ENCODE data around the gene MANSC4. TPM values are rescaled to one million over a fixed set of nuclear protein-coding genes. Genes with fewer than 3 reads are reported as not detected.

MANSC4 gene
- total and polyA plus RNA-seq, 9 of the 15 experiments (the other 6 are each of a cell fraction or from before 2014, with no cell fraction given) = not detected

DNA sequence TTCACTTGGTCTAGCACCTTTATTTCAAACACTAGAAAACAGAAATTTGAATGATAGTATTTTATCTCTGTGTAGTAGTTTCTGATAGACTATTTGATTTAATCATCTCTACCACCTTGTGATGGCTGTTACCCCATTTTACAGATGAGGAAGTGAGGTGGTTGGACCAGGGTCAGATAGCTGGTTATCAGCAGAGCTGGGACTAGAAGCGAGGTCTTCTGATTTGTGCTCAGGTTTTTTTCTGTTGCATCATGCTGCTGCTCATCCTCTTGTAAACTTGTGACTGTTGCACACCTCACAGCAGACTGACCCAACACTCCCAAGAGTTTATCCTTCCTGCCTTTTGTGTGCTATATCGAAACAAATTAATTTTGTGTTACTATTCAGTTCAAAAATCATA, 10.1 kb upstream of the MANSC4 start (continued):
- 0 out of 2 replicates have a peak, but pooled peaks have one; percentile 14 for TF ChIP-seq ETV1 (tag; conservative IDR thresholded peaks at IDR 0.05; ENCODE audit: low read depth)
- TF ChIP-seq NR2C1 (IDR thresholded peaks at IDR 0.05) = no peak
- no peak for TF ChIP-seq NR2C1 (tag; IDR thresholded peaks at IDR 0.05)
- no peak for TF ChIP-seq ZNF551 (CRISPR knock-in tag; IDR thresholded peaks at IDR 0.05)
- TF ChIP-seq L3MBTL2 (IDR thresholded peaks at IDR 0.05) = peak; percentile 18; the same call in 1 of the 2 replicates
- TF ChIP-seq ZNF212 (CRISPR knock-in tag; IDR thresholded peaks at IDR 0.05) = no peak
- TF ChIP-seq SMAD4 (CRISPR knock-in tag; conservative IDR thresholded peaks at IDR 0.05) = peak; percentile 40
- TF ChIP-seq MCM3 (IDR thresholded peaks at IDR 0.05) = no peak
- no peak for TF ChIP-seq MXD1 (CRISPR knock-in tag; IDR thresholded peaks at IDR 0.05; ENCODE audit: borderline replicate concordance, poor library complexity, severe bottlenecking)
- no peak for TF ChIP-seq PHF8 (IDR thresholded peaks at IDR 0.05; ENCODE audit: borderline replicate concordance, low read length)
- TF ChIP-seq JUN (IDR thresholded peaks at IDR 0.05; ENCODE audit: borderline replicate concordance, low read depth, low read length) = no peak
- no peak for TF ChIP-seq JUN (CRISPR knock-in tag; IDR thresholded peaks at IDR 0.05; ENCODE audit: borderline replicate concordance)
- TF ChIP-seq ZNF311 (CRISPR knock-in tag; IDR thresholded peaks at IDR 0.05) = no peak
- TF ChIP-seq BCOR (IDR thresholded peaks at IDR 0.05) = peak; percentile 81; the same call in 1 of the 2 replicates
- no peak for TF ChIP-seq ZKSCAN3 (CRISPR knock-in tag; IDR thresholded peaks at IDR 0.05)
- TF ChIP-seq ZNF778 (CRISPR knock-in tag; IDR thresholded peaks at IDR 0.05) = no peak
- no peak for TF ChIP-seq OTX1 (CRISPR knock-in tag; IDR thresholded peaks at IDR 0.05)
- TF ChIP-seq HDAC6 (IDR thresholded peaks at IDR 0.05; ENCODE audit: low read depth, low read length) = no peak
- no peak for TF ChIP-seq ARHGAP35 (IDR thresholded peaks at IDR 0.05; ENCODE audit: partially characterized antibody)
- no peak for TF ChIP-seq PRMT5 (CRISPR knock-in tag; IDR thresholded peaks at IDR 0.05)
- TF ChIP-seq POU5F1 (IDR thresholded peaks at IDR 0.05; ENCODE audit: borderline replicate concordance, low read depth, low read length, partially characterized antibody) = no peak
- TF ChIP-seq, protein P1, sequence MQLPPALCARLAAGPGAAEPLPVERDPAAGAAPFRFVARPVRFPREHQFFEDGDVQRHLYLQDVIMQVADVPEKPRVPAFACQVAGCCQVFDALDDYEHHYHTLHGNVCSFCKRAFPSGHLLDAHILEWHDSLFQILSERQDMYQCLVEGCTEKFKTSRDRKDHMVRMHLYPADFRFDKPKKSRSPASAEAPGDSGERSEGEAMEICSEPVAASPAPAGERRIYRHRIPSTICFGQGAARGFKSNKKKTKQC (CRISPR knock-in tag; IDR thresholded peaks at IDR 0.05) = no peak
- TF ChIP-seq, protein P2, sequence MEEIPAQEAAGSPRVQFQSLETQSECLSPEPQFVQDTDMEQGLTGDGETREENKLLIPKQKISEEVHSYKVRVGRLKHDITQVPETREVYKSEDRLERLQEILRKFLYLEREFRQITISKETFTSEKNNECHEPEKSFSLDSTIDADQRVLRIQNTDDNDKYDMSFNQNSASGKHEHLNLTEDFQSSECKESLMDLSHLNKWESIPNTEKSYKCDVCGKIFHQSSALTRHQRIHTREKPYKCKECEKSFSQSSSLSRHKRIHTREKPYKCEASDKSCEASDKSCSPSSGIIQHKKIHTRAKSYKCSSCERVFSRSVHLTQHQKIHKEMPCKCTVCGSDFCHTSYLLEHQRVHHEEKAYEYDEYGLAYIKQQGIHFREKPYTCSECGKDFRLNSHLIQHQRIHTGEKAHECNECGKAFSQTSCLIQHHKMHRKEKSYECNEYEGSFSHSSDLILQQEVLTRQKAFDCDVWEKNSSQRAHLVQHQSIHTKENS (CRISPR knock-in tag; IDR thresholded peaks at IDR 0.05) = no peak
- TF ChIP-seq MTF1 (CRISPR knock-in tag; IDR thresholded peaks at IDR 0.05; ENCODE audit: borderline replicate concordance) = no peak
- TF ChIP-seq HCFC1 (IDR thresholded peaks at IDR 0.05; ENCODE audit: low read depth, low read length) = no peak
- TF ChIP-seq MYNN (IDR thresholded peaks at IDR 0.05) = no peak
- no peak for TF ChIP-seq MYNN (CRISPR knock-in tag; IDR thresholded peaks at IDR 0.05)
- TF ChIP-seq ATF4 (CRISPR knock-in tag; IDR thresholded peaks at IDR 0.05) = peak; percentile 86
- TF ChIP-seq HEY1 (CRISPR knock-in tag; IDR thresholded peaks at IDR 0.05; ENCODE audit: borderline replicate concordance) = no peak
- no peak for TF ChIP-seq ELF1 (tag; IDR thresholded peaks at IDR 0.05)
- no peak for TF ChIP-seq NFE2 (IDR thresholded peaks at IDR 0.05; ENCODE audit: low read depth)
- no peak for TF ChIP-seq SLC30A9 (CRISPR knock-in tag; IDR thresholded peaks at IDR 0.05)

All from K562 (cell line).